ENCODE data around the gene FHL3. TPM values are rescaled to one million over a fixed set of nuclear protein-coding genes. Genes with fewer than 3 reads are reported as not detected.

Gene FHL3
- total and polyA plus RNA-seq, 9 of the 15 experiments (the other 6 are each of a cell fraction or from before 2014, with no cell fraction given): 6.1 to 144 (median 34.1) TPM

DNA sequence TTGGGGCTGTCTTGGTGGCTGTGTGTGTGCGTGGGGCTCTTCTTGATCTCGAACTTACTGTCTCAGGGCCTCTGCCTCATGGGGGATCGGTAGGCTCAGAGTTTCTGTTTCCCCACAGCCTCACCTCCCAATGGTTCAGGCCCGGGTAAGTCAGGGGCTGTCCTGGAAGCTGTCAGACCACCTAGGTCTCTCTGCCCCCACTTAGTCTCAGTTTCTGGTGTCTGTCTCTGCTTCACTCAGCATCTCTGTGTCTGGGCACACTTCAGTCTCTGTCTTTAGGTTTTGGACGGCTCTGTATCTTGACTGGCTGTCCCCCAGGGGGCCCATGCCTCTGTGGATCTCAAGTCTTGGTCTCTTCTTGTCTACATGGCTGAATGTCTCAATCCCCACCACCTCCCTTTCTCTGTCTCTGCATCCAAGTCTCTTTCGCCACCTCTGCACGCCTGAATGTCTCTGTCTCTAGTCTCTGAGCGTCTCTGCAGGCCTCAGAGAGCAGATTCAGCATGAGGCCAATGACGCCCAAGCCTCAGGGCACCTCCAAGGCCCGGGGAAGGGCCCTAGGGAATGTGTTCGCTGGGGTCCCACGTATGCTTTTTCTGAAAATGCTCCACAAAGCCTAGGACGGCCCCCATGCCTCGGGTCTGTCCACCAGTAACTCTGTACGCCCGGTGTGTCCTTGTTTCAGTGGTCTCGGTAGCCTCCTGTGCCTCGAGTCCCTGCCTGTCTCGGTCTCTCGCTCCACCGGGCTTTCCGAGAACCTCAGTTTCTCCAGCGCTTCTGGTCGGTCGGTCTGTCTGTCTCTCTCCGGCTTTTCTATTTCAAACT lies 818 bp downstream of the FHL3 start (continued):
- TF ChIP-seq STAG1 (CRISPR knock-in tag; IDR thresholded peaks at IDR 0.05; ENCODE audit: borderline replicate concordance) (no peak), ZNF143 (CRISPR knock-in tag; IDR thresholded peaks at IDR 0.05) (peak; percentile 28; the same call in 1 of the 2 replicates), TBP (optimal IDR thresholded peaks at IDR 0.05; ENCODE audit: low read depth, low read length) (peak; percentile 19), POLR2AphosphoS5 (IDR thresholded peaks at IDR 0.05; ENCODE audit: control insufficient read depth, insufficient read depth, low read depth, low read length) (peak; percentile 58; the same call in 1 of the 2 replicates), EP400 (IDR thresholded peaks at IDR 0.05) (0 out of 2 replicates have a peak, but pooled peaks have one; percentile 2), SIN3A (IDR thresholded peaks at IDR 0.05; ENCODE audit: borderline replicate concordance in 2 of 2, control insufficient read depth in 1 of 2, low read depth in 2 of 2, low read length in 2 of 2) (peak in 1 of 2 experiments; percentile 84; a peak in 2 of 4 replicates), RBFOX2 (IDR thresholded peaks at IDR 0.05; ENCODE audit: low read depth, low read length) (peak; percentile 61), RBBP5 (IDR thresholded peaks at IDR 0.05; ENCODE audit: borderline replicate concordance, insufficient read depth, low read length, poor library complexity, severe bottlenecking) (peak; percentile 27), FOXA3 (CRISPR knock-in tag; conservative IDR thresholded peaks at IDR 0.05 in 1 of 2, IDR thresholded peaks at IDR 0.05 in 1 of 2) (0 out of 4 replicates have a peak, but pooled peaks of 1 of the 2 experiments have one; percentile 61), ARID2 (IDR thresholded peaks at IDR 0.05) (0 out of 2 replicates have a peak, but pooled peaks have one; percentile 16), HNRNPLL (IDR thresholded peaks at IDR 0.05; ENCODE audit: low read depth, low read length, poor library complexity, severe bottlenecking) (peak; percentile 8), POLR2A (conservative IDR thresholded peaks at IDR 0.05) (peak; percentile 59), EGR1 (conservative IDR thresholded peaks at IDR 0.05) (no peak), DPF2 (IDR thresholded peaks at IDR 0.05) (0 out of 2 replicates have a peak, but pooled peaks have one; percentile 24)
- TF ChIP-seq, protein P1, sequence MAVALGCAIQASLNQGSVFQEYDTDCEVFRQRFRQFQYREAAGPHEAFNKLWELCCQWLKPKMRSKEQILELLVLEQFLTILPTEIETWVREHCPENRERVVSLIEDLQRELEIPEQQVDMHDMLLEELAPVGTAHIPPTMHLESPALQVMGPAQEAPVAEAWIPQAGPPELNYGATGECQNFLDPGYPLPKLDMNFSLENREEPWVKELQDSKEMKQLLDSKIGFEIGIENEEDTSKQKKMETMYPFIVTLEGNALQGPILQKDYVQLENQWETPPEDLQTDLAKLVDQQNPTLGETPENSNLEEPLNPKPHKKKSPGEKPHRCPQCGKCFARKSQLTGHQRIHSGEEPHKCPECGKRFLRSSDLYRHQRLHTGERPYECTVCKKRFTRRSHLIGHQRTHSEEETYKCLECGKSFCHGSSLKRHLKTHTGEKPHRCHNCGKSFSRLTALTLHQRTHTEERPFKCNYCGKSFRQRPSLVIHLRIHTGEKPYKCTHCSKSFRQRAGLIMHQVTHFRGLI (CRISPR knock-in tag; IDR thresholded peaks at IDR 0.05): no peak
- TF ChIP-seq, protein P2, sequence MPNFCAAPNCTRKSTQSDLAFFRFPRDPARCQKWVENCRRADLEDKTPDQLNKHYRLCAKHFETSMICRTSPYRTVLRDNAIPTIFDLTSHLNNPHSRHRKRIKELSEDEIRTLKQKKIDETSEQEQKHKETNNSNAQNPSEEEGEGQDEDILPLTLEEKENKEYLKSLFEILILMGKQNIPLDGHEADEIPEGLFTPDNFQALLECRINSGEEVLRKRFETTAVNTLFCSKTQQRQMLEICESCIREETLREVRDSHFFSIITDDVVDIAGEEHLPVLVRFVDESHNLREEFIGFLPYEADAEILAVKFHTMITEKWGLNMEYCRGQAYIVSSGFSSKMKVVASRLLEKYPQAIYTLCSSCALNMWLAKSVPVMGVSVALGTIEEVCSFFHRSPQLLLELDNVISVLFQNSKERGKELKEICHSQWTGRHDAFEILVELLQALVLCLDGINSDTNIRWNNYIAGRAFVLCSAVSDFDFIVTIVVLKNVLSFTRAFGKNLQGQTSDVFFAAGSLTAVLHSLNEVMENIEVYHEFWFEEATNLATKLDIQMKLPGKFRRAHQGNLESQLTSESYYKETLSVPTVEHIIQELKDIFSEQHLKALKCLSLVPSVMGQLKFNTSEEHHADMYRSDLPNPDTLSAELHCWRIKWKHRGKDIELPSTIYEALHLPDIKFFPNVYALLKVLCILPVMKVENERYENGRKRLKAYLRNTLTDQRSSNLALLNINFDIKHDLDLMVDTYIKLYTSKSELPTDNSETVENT (CRISPR knock-in tag; IDR thresholded peaks at IDR 0.05): peak; percentile 53; the same call in 1 of the 2 replicates
- TF ChIP-seq, protein P3, sequence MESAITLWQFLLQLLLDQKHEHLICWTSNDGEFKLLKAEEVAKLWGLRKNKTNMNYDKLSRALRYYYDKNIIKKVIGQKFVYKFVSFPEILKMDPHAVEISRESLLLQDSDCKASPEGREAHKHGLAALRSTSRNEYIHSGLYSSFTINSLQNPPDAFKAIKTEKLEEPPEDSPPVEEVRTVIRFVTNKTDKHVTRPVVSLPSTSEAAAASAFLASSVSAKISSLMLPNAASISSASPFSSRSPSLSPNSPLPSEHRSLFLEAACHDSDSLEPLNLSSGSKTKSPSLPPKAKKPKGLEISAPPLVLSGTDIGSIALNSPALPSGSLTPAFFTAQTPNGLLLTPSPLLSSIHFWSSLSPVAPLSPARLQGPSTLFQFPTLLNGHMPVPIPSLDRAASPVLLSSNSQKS (CRISPR knock-in tag; IDR thresholded peaks at IDR 0.05): no peak
